CD14-positive monocyte (primary cell): ENCODE results near the gene SYNDIG1. TPM values are rescaled to one million over a fixed set of nuclear protein-coding genes. Genes with fewer than 3 reads are reported as not detected.

Source experiments
- DNase-seq, 3 donors: peaks; one replicate each; pipeline ENCODE4 v3.0.0-alpha.2; 2011 to 2022
- H2AFZ ChIP-seq: 2 replicates; pipeline ENCODE4 v1.6.0; 2012; ENCODE audit warnings: mild to moderate bottlenecking, low read depth, low read length, inconsistent platforms; ENCODE audit not compliant: insufficient read depth, poor library complexity, severe bottlenecking
- H3K27ac ChIP-seq, 2 donors: 1 replicate in 1 of 2; 2 replicates in 1 of 2; pipeline ENCODE4 v1.5.1; 2012 to 2013; ENCODE audit warnings: low read length in 2 of 2, control low read depth in 1 of 2, inconsistent platforms in 1 of 2, low read depth in 1 of 2, mild to moderate bottlenecking in 1 of 2
- H3K27me3 ChIP-seq, 2 donors: one replicate each; pipeline versions ENCODE4 v1.6.0 to v1.6.1; 2011 to 2013; ENCODE audit warnings: low read length in 2 of 2; ENCODE audit not compliant: control insufficient read depth in 2 of 2, insufficient read depth in 2 of 2
- H3K36me3 ChIP-seq, 2 donors: replicated peaks in 1 of 2; 1 replicate in 1 of 2; 2 replicates in 1 of 2; pipeline versions ENCODE4 v1.5.1 to v1.6.1; 2012 to 2013; ENCODE audit warnings: low read length in 2 of 2, control low read depth in 1 of 2, inconsistent platforms in 1 of 2, mild to moderate bottlenecking in 1 of 2; ENCODE audit not compliant: insufficient read depth in 2 of 2, control insufficient read depth in 1 of 2
- H3K4me1 ChIP-seq, 2 donors: 1 replicate in 1 of 2; 2 replicates in 1 of 2; pipeline versions ENCODE4 v1.5.1 to v1.6.1; 2012 to 2013; ENCODE audit warnings: low read length in 2 of 2, control low read depth in 1 of 2, inconsistent platforms in 1 of 2, mild to moderate bottlenecking in 1 of 2, moderate library complexity in 1 of 2; ENCODE audit not compliant: insufficient read depth in 2 of 2, control insufficient read depth in 1 of 2
- H3K4me2 ChIP-seq: replicated peaks from 2 replicates; pipeline ENCODE3; 2012; ENCODE audit warnings: low read length, moderate library complexity, mild to moderate bottlenecking; ENCODE audit not compliant: poor library complexity, severe bottlenecking; ENCODE audit errors: extremely low read depth
- H3K4me3 ChIP-seq, 3 experiments: fragments of 200-600 bp in 1 of 3; sonication (generic) in 1 of 3; replicated peaks in 1 of 3; 1 replicate in 2 of 3; 2 replicates in 1 of 3; pipeline ENCODE4 v1.5.1; 2011 to 2013; ENCODE audit warnings: low read length in 3 of 3, mild to moderate bottlenecking in 3 of 3, control low read depth in 2 of 3, low read depth in 2 of 3, inconsistent platforms in 1 of 3, moderate library complexity in 1 of 3
- H3K79me2 ChIP-seq: 2 replicates; pipeline ENCODE4 v1.6.0; 2012; ENCODE audit warnings: mild to moderate bottlenecking, control low read depth, inconsistent platforms, low read length, moderate library complexity; ENCODE audit not compliant: insufficient read depth
- H3K9ac ChIP-seq: 2 replicates; pipeline ENCODE4 v1.6.0; 2017; ENCODE audit warnings: low read length, mild to moderate bottlenecking; ENCODE audit not compliant: insufficient read depth, poor library complexity, severe bottlenecking
- H3K9me3 ChIP-seq, 2 donors: replicated peaks in 1 of 2; 1 replicate in 1 of 2; 2 replicates in 1 of 2; pipeline versions ENCODE4 v1.5.1 to v1.6.1; 2012 to 2013; ENCODE audit warnings: low read length in 2 of 2, control low read depth in 1 of 2; ENCODE audit not compliant: control insufficient read depth in 1 of 2, insufficient read depth in 1 of 2
- H4K20me1 ChIP-seq: 2 replicates; pipeline ENCODE4 v1.6.0; 2012; ENCODE audit warnings: mild to moderate bottlenecking, low read length, control low read depth, moderate library complexity; ENCODE audit not compliant: insufficient read depth
- H3K27ac Mint-ChIP-seq, 7 donors: one replicate each; pipeline ENCODE4 v1.8.0; 2020; ENCODE audit warnings: mild to moderate bottlenecking in 7 of 7, mixed read lengths in 7 of 7, moderate library complexity in 6 of 7, inconsistent platforms in 2 of 7
- H3K27me3 Mint-ChIP-seq, 3 donors: one replicate each; pipeline ENCODE4 v1.8.0; 2021 to 2022; ENCODE audit warnings: low read depth in 3 of 3, mild to moderate bottlenecking in 3 of 3, mixed read lengths in 3 of 3, moderate library complexity in 3 of 3, inconsistent platforms in 1 of 3
- H3K36me3 Mint-ChIP-seq, 2 donors: one replicate each; pipeline ENCODE4 v1.8.0; 2020; ENCODE audit warnings: mixed read lengths in 2 of 2, inconsistent platforms in 1 of 2, mild to moderate bottlenecking in 1 of 2
- H3K4me1 Mint-ChIP-seq: one replicate; pipeline ENCODE4 v1.8.0; 2020; ENCODE audit warnings: mild to moderate bottlenecking, mixed read lengths
- H3K4me3 Mint-ChIP-seq, 2 donors: one replicate each; pipeline ENCODE4 v1.8.0; 2020; ENCODE audit warnings: mild to moderate bottlenecking in 2 of 2, mixed read lengths in 2 of 2, moderate library complexity in 1 of 2
- H3K9me3 Mint-ChIP-seq, 7 donors: one replicate each; pipeline ENCODE4 v1.8.0; 2020 to 2022; ENCODE audit warnings: mixed read lengths in 7 of 7, mild to moderate bottlenecking in 6 of 7, moderate library complexity in 6 of 7, inconsistent platforms in 2 of 7
- CTCF ChIP-seq: fragments of 200-600 bp; IDR thresholded peaks from one replicate; pipeline ENCODE4 v1.8.0; 2022; ENCODE audit warnings: antibody characterized with exemption, mild to moderate bottlenecking
- WGBS: methylation state at CpG from one replicate; pipeline ENCODE4 v1.1.5; 2013; ENCODE audit warnings: missing lambda C conversion rate; ENCODE audit not compliant: insufficient coverage; 5-methylcytosine and 5-hydroxymethylcytosine counted together
- intact Hi-C, 2 donors: fragments of 100-400 bp; cut with micrococcal nuclease; formaldehyde crosslinking; loops; one replicate each; pipeline versions ENCODE4 v1.15.0 to v1.15.1; 2023
- polyA plus RNA-seq, 3 donors: library from polyadenylated mRNA; depleted of rRNA in 1 of 3; unstranded in 2 of 3; stranded (reverse) in 1 of 3; fragments of 300-500 nt in 2 of 3; fragments of >200 nt in 1 of 3; fragmentation: Illumina TruSeq in 2 of 3; gene quantifications; 1 replicate in 2 of 3; 2 replicates in 1 of 3; pipeline ENCODE4 v1.2.3, GENCODE V29; 2012 to 2021

Gene SYNDIG1
- polyA plus RNA-seq, 3 donors = not detected

DNA sequence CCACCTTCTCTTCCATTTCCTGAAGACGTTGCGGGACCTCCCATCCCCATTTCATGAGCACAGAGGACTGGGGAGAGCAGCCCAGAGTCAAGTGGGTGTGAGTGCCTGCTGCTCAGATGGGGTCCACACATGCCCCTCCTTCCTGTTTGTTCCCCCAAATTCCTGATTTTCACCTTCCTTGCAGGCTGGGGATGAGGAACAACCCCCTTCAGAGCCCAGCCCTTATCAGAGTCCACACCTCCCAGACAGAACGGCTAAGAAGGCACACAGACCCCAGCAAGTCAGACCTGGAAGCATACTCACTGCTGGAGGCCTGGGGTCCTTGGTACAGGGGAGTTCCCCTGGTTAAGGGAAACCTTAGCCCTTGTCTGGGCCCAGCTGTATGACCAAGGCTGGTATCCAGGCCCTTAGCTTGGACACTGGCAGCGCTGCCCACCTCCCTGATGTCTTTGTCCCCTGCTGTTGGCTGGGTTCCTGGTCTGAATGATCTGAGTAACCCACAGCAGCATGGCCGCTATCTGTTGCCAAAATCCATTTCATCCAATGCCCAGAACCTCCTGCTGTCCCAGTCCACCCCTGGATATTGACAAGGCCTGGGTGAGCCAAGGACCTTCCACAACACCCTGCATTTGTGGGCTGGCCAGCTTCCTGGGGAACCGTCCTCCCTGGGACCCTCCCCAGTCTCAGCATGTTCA lies 230.9 kb downstream of the SYNDIG1 start:
- 69% methylated on average over 5 of the region's 6 CpGs for WGBS
- H3K4me2 ChIP-seq = no peak overlapping the region
- H2AFZ ChIP-seq = no peak overlapping the region
- peaks cover 2% of the 10 kb centered on the region for H3K4me1 Mint-ChIP-seq
- no peaks in the 10 kb centered on the region for H3K79me2 ChIP-seq
- H3K4me3 Mint-ChIP-seq = no peak overlapping the region
- H3K27me3 ChIP-seq = no peaks in the 10 kb centered on the region
- no peak overlapping the region for H3K9ac ChIP-seq
- no peak for DNase-seq
- H3K9me3 ChIP-seq = no peaks in the 10 kb centered on the region
- no peak for TF ChIP-seq CTCF
- intact Hi-C loops = no loop called here
- no peaks in the 10 kb centered on the region for H4K20me1 ChIP-seq
- no peak overlapping the region for H3K4me3 ChIP-seq
- H3K27ac Mint-ChIP-seq = no peak overlapping the region
- peaks cover 0 to 3% (median 0%) of the 10 kb centered on the region in 7 donors for H3K9me3 Mint-ChIP-seq
- H3K4me1 ChIP-seq = no peaks in the 10 kb centered on the region
- no peak overlapping the region for H3K27ac ChIP-seq
- peaks cover 0 to 2% (median 2%) of the 10 kb centered on the region in 3 donors for H3K27me3 Mint-ChIP-seq
- no peaks in the 10 kb centered on the region for H3K36me3 Mint-ChIP-seq
- H3K36me3 ChIP-seq = no peaks in the 10 kb centered on the region

- Mint-ChIP-seq H3K4me3 (no peak overlapping the region), H3K27ac (no peak overlapping the region), H3K9me3 (peaks cover 0 to 3% (median 0%) of the 10 kb centered on the region in 7 donors), H3K4me1 (no peaks in the 10 kb centered on the region), H3K36me3 (no peaks in the 10 kb centered on the region), H3K27me3 (peaks cover 0 to 2% (median 2%) of the 10 kb centered on the region in 3 donors)
- H3K79me2 ChIP-seq = no peaks in the 10 kb centered on the region
- no peak for TF ChIP-seq CTCF
- H3K4me1 ChIP-seq = no peaks in the 10 kb centered on the region
- no peak overlapping the region for H3K27ac ChIP-seq
- no peaks in the 10 kb centered on the region for H3K27me3 ChIP-seq
- H3K9ac ChIP-seq = no peak overlapping the region
- no peaks in the 10 kb centered on the region for H4K20me1 ChIP-seq
- no peak overlapping the region for H2AFZ ChIP-seq
- H3K9me3 ChIP-seq = no peaks in the 10 kb centered on the region
- H3K4me2 ChIP-seq = no peak overlapping the region
- no peaks in the 10 kb centered on the region for H3K36me3 ChIP-seq
- intact Hi-C loops = no loop called here
- DNase-seq = no peak
- H3K4me3 ChIP-seq = no peak overlapping the region
- WGBS = 100% methylated on average over 2 of the region's 6 CpGs
These were observed 231.6 kb downstream of the SYNDIG1 start for GRCh38 chr20:24701027-24701426.
